ENCODE data around the gene ZBTB17.
A peak's percentile ranks its signal among the peaks of the same experiment; 100 is the strongest.
"Not testable (repeated sequence)": the region's sequence is repeated elsewhere in the genome, so short reads cannot be mapped to it uniquely, and the experiment has no call there.

ZBTB17 gene

DNA sequence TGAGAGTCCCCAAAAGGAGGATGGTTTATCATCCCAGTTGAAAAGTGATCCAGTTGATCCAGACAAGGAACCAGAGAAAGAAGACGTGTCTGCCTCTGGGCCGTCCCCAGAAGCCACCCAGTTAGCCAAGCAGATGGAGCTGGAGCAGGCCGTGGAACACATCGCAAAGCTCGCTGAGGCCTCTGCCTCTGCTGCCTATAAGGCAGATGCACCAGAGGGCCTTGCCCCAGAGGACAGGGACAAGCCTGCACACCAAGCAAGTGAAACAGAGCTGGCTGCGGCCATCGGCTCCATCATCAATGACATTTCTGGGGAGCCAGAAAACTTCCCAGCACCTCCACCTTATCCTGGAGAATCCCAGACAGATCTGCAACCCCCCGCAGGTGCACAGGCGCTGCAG, 43.3 kb downstream of the ZBTB17 start:
- DNase-seq, result no peak

GRCh38 chr1:15931884-15932283, 44.0 kb downstream of the ZBTB17 start:
- no peak for DNase-seq

- no peak for DNase-seq
Observed at GRCh38 chr1:15931401-15931800, 44.5 kb downstream of the ZBTB17 start.

DNA sequence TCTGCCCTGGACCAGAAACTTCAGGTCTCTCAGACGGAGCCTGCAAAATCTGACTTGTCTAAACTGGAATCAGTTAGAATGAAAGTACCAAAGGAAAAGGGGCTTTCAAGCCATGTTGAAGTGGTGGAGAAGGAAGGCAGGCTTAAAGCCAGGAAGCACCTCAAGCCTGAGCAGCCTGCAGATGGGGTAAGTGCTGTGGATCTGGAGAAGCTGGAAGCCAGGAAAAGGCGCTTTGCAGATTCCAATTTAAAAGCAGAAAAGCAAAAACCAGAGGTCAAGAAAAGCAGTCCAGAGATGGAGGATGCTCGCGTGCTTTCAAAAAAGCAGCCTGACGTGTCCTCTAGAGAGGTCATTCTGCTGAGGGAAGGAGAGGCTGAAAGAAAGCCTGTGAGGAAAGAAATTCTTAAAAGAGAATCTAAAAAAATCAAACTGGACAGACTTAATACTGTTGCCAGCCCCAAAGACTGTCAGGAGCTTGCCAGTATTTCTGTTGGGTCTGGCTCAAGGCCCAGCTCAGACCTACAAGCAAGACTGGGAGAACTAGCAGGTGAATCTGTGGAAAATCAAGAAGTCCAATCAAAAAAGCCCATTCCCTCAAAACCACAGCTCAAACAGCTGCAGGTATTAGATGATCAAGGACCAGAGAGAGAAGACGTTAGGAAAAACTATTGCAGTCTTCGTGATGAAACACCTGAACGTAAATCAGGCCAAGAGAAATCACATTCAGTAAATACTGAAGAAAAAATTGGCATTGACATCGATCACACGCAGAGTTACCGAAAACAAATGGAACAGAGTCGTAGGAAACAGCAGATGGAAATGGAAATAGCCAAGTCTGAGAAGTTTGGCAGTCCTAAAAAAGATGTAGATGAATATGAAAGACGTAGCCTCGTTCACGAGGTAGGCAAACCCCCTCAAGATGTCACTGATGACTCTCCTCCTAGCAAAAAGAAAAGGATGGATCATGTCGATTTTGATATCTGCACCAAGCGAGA, 46.6 kb downstream of the ZBTB17 start:
- DNase-seq, result no peak

DNA sequence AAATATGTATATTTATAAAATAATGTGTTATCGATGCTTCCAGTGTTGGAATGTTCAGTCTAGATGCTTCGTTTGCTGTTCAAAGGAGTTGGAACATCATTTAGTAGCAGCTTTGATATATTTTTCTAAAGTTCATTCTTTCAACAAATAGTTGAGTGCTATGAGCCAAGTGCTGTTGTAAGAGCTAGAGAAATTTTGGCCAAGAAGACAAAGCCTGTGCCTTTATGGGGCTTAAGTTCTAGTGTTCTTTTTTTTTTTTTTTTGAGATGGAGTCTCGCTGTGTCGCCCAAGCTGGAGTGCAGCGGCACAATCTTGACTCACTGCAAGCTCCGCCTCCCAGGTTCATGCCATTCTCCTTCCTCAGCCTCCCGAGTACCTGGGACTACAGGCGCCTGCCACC, 49.5 kb downstream of the ZBTB17 start:
- not testable (repeated sequence) for DNase-seq

- no peak for DNase-seq
Observed at GRCh38 chr1:15923241-15923640, 52.7 kb downstream of the ZBTB17 start.

DNA sequence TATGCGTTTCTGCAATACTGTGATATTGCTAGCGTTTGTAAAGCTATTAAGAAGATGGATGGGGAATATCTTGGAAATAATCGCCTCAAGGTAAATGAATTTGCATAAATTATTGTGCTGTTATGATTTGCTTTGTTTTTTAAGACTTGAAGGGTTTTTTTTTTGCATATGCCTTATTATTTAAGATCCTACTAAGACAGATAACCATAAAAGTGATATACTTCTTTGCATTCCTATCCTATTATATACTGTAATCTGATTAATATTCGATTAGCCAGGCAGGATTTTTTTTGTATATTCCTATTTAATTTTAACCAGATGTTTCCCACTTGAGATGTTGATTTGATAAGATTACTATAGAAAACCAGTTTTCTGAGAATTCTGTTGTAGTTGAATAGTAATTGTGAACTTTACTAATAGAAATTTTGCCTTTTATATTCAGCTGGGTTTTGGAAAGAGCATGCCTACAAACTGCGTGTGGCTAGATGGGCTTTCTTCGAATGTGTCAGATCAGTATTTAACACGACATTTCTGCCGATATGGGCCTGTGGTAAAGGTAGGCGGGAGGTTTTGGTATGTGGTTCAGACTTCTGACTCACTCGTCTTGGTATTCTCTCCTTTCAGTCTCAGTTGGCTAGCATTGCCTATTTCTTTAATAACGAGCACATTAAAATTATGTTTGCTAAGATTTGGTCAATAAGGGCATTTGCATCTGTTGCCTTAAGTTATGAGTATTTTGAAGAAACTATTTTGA, 56.8 kb downstream of the ZBTB17 start:
- DNase-seq, result peak; percentile 56

- no peak for DNase-seq
Observed at GRCh38 chr1:15916916-15917315, 59.0 kb downstream of the ZBTB17 start.

DNA sequence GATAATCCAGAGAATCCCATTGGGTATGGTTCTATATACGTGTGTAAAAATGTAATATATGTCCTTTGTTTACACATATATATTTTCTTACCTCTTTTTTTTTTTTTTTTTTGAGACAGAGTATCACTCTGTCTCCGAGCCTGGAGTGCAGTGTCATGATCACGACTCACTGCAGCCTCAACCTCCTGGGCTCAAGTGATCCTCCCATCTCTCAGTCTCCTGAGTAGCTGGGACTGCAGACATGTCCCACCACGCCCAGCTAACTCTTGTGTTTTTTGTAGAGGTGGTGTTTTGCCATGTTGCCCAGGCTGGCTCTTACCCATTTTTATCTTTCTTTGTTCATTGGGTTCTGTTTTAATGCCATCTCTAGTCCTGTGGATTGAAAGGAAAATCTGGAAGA, 59.5 kb downstream of the ZBTB17 start:
- no peak for DNase-seq

DNA sequence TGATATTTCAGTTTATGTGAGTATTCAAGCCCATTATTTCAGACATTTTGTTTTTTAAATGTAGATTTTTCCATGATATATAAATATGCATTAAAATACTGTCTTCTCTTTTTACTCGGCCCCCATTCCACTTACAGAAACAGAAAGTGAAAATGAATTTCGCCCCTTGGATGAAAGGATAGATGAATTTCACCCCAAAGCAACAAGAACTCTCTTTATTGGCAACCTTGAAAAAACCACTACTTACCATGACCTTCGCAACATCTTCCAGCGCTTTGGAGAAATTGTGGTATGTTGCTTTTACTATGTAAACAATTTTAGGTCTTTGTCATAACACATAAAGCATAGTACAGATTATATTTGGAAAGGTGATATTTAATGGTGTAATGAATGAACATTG, 59.9 kb downstream of the ZBTB17 start:
- DNase-seq, result no peak

GRCh38 chr1:15913607-15914006, 62.3 kb downstream of the ZBTB17 start:
- DNase-seq, result not testable (repeated sequence)

DNA sequence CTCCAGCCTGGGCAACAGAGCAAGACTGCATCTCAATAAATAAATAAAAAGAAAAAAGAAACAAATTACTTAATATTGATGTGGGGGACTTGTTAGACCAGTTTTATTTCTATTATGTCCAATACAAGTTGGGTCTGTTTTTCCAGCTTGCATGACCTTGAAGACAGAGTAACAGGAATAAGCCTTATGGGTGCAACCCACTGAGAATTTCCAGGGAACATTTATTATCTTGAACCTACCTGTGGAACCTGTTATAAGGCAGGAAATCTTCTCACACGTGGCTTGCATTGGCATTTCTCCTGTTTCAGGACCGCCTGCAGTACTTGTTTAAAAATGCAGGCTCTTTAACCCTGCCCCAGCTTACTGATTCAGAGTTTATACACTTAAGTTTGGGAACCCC, 64.0 kb downstream of the ZBTB17 start:
- no peak for DNase-seq

- no peak for DNase-seq
Observed at GRCh38 chr1:15911141-15911540, 64.8 kb downstream of the ZBTB17 start.

DNA sequence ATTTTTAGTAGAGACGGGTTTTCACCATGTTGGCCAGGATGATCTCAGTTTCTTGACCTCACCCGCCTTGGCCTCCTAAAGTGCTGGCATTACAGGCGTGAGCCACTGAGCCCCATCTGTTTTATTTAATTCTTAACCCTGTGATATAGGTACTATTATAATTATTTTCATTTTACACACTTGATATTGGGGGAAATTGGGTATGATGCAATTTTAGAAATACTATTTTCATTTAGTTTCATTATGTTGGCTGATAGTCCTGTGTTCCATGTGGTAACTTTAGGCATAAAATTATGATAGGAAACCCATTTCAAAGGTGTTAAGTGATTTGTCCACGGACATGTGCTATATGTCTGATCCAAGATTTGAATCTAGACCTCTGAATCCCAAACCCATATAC, 67.3 kb downstream of the ZBTB17 start:
- DNase-seq, result no peak

GRCh38 chr1:15902882-15903281, 73.0 kb downstream of the ZBTB17 start:
- no peak for DNase-seq

GRCh38 chr1:15900662-15901279, 75.1 kb downstream of the ZBTB17 start:
- DNase-seq, result no peak

GRCh38 chr1:15899266-15899665, 76.6 kb downstream of the ZBTB17 start:
- no peak for DNase-seq

DNA sequence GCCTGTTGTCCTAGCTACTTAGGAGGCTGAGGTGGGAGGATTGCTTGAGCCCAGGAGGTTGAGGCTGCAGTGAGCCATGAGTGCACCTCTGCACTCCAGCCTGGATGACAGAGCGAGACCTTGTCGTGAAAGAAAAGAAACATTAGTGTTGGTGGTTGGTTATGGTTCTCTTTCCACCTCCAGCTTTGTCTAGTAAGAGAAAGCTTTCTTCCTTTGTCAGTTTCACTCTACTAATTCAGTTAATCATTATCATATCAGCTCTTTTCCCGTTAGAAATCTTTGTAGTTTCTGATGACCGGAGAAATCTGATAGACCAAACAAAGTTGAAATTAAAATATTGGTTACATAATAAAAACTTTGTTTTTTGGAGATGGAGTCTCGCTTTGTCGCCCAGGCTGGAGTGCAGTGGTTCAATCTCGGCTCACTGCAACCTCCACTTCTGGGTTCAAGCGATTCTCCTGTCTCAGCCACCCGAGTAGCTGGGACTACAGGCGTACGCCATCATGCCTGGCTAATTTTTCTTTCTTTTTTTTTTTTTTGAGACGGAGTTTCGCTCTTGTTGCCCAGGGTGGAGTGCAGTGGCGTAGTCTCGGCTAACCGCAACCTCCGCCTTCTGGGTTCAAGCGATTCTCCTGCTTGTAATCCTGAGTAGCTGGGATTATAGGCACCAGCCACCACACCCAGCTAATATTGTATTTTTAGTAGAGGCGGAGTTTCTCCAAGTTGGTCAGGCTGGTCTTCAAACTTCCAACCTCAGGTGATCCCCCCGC, 78.9 kb downstream of the ZBTB17 start:
- not testable (repeated sequence) for DNase-seq

DNA sequence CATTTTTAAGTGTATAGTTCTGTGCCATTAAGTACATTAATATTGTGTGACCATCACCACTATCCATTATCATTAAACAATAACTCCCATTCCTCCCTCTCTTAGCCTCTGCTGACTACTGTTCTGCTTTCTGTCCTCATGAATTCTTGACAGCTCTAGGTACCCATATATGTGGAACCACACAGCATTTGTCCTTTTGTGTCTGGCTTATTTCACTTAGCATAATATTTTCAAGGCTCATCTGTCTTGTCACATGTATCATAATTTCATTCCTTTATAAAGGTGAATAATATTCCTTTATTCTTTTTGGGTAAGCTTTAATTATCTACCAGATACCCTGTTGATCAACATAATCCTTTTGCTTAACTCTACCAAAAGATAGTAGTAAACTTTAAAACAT, 80.7 kb downstream of the ZBTB17 start:
- no peak for DNase-seq

- DNase-seq, result not testable (repeated sequence)
Observed at GRCh38 chr1:15892857-15893599, 82.9 kb downstream of the ZBTB17 start.
